Activated CD8-positive, alpha-beta T cell treated with anti-CD3 and anti-CD28 coated beads for 36 hours (primary cell): Measurements from ENCODE around the gene FAM114A2. TPM values are rescaled to one million over a fixed set of nuclear protein-coding genes. Genes with fewer than 3 reads are reported as not detected.
A peak's percentile ranks its signal among the peaks of the same experiment; 100 is the strongest.

Source experiments
- ATAC-seq: fragments of 200-7000 bp; cut with Tn5 transposase; one replicate; pipeline ENCODE4 v1.10.0; 2021; ENCODE audit warnings: mild to moderate bottlenecking, moderate library complexity
- CTCF ChIA-PET: fragments of 350-600 bp; sonication (Branson Sonifier 250); formaldehyde crosslinking; loops from one replicate; lab custom pipeline; 2021; ENCODE audit warnings: antibody characterized with exemption; lab: Charles Lee
- POLR2A ChIA-PET: fragments of 350-600 bp; sonication (Branson Sonifier 250); formaldehyde crosslinking; loops from one replicate; lab custom pipeline; 2021; ENCODE audit warnings: antibody characterized with exemption; lab: Charles Lee
- DNase-seq: peaks from one replicate; pipeline ENCODE4 v3.0.0-alpha.2; 2020
- H3K27ac Mint-ChIP-seq: one replicate; pipeline ENCODE4 v1.8.0; 2021; ENCODE audit warnings: mild to moderate bottlenecking, mixed read lengths
- H3K27me3 Mint-ChIP-seq: one replicate; pipeline ENCODE4 v1.8.0; 2021; ENCODE audit warnings: mixed read lengths
- H3K36me3 Mint-ChIP-seq: one replicate; pipeline ENCODE4 v1.8.0; 2021; ENCODE audit warnings: low read depth, mixed read lengths
- H3K4me1 Mint-ChIP-seq: one replicate; pipeline ENCODE4 v1.8.0; 2021; ENCODE audit warnings: low read depth, mixed read lengths
- H3K4me3 Mint-ChIP-seq: one replicate; pipeline ENCODE4 v1.8.0; 2021; ENCODE audit warnings: mild to moderate bottlenecking, moderate library complexity, mixed read lengths
- H3K9me3 Mint-ChIP-seq: one replicate; pipeline ENCODE4 v1.8.0; 2021; ENCODE audit warnings: mixed read lengths
- CTCF ChIP-seq: fragments of 200-600 bp; IDR thresholded peaks from one replicate; pipeline ENCODE4 v1.8.0; 2022; ENCODE audit warnings: antibody characterized with exemption, mild to moderate bottlenecking
- intact Hi-C: fragments of 100-400 bp; cut with micrococcal nuclease; formaldehyde crosslinking; loops from one replicate; pipeline ENCODE4 v1.10.0; 2022
- total RNA-seq, 2 experiments: library from RNA; stranded (reverse); gene quantifications; one replicate each; pipeline ENCODE4 v1.2.3, GENCODE V29; 2021

The FAM114A2 gene
- total RNA-seq, 2 experiments from 2014 or later: 25.6 to 26.9 TPM

GRCh38 chr5:153964191-153964879, 74.4 kb downstream of the FAM114A2 start:
- no peak for ATAC-seq
- DNase-seq: no peak
- peaks cover 3% of the 10 kb centered on the region for H3K27me3 Mint-ChIP-seq
- H3K4me1 Mint-ChIP-seq: peaks cover 11% of the 10 kb centered on the region
- POLR2A ChIA-PET: no interaction called here
- no peak overlapping the region for H3K4me3 Mint-ChIP-seq
- H3K9me3 Mint-ChIP-seq: no peaks in the 10 kb centered on the region
- H3K36me3 Mint-ChIP-seq: no peaks in the 10 kb centered on the region
- no peak for TF ChIP-seq CTCF
- intact Hi-C loops: loop anchor here (10.0 kb wide), 2 partner anchors 470 to 1430 kb away; partner anchors contain the start of gene GRIA1
- no peak overlapping the region for H3K27ac Mint-ChIP-seq
- CTCF ChIA-PET: interaction anchor here (0.6 to 3.9 kb wide), 20 partner anchors 8 to 1436 kb away, joined by 3 to 31 read pairs (median 4); no protein-coding TSS in a partner anchor

GRCh38 chr5:153960269-153961215, 78.2 kb downstream of the FAM114A2 start:
- peak; percentile 76 for DNase-seq
- H3K27ac Mint-ChIP-seq: no peak overlapping the region
- ChIA-PET CTCF (interaction anchor here (1.2 kb wide), 1 partner anchor 14 kb away, joined by 3 read pairs; no protein-coding TSS in a partner anchor), POLR2A (no interaction called here)
- intact Hi-C loops: loop anchor here (10.0 kb wide), 2 partner anchors 466 to 1426 kb away; partner anchors contain the start of gene GRIA1
- TF ChIP-seq CTCF: no peak
- no peaks in the 10 kb centered on the region for H3K36me3 Mint-ChIP-seq
- no peaks in the 10 kb centered on the region for H3K27me3 Mint-ChIP-seq
- ATAC-seq: peak; percentile 81
- no peak overlapping the region for H3K4me3 Mint-ChIP-seq
- no peaks in the 10 kb centered on the region for H3K9me3 Mint-ChIP-seq
- H3K4me1 Mint-ChIP-seq: peaks cover 11% of the 10 kb centered on the region

GRCh38 chr5:153959134-153959957, 79.4 kb downstream of the FAM114A2 start:
- no peak overlapping the region for H3K4me3 Mint-ChIP-seq
- H3K27me3 Mint-ChIP-seq: no peaks in the 10 kb centered on the region
- TF ChIP-seq CTCF: no peak
- H3K36me3 Mint-ChIP-seq: no peaks in the 10 kb centered on the region
- DNase-seq (no peak), ATAC-seq (no peak)
- CTCF ChIA-PET: no interaction called here
- H3K4me1 Mint-ChIP-seq: peaks cover 11% of the 10 kb centered on the region
- H3K27ac Mint-ChIP-seq: no peak overlapping the region
- intact Hi-C loops: no loop called here
- POLR2A ChIA-PET: interaction anchor here (0.7 kb wide), 1 partner anchor 333 kb away, joined by 3 read pairs; no protein-coding TSS in a partner anchor
- H3K9me3 Mint-ChIP-seq: no peaks in the 10 kb centered on the region

- DNase-seq (no peak), ATAC-seq (no peak)
- H3K4me3 Mint-ChIP-seq: no peak overlapping the region
- intact Hi-C loops: no loop called here
- no peak overlapping the region for H3K27ac Mint-ChIP-seq
- POLR2A ChIA-PET: no interaction called here
- no peaks in the 10 kb centered on the region for H3K9me3 Mint-ChIP-seq
- no peak for TF ChIP-seq CTCF
- no peaks in the 10 kb centered on the region for H3K36me3 Mint-ChIP-seq
- CTCF ChIA-PET: interaction anchor here (1.0 to 1.3 kb wide), 2 partner anchors 11 to 17 kb away, joined by 3 read pairs; no protein-coding TSS in a partner anchor
- peaks cover 11% of the 10 kb centered on the region for H3K4me1 Mint-ChIP-seq
- H3K27me3 Mint-ChIP-seq: no peaks in the 10 kb centered on the region
These were observed 81.5 kb downstream of the FAM114A2 start for GRCh38 chr5:153957205-153957604.
